GM18507 (cell line): ENCODE results near the gene CACUL1.
"Not testable (repeated sequence)": the region's sequence is repeated elsewhere in the genome, so short reads cannot be mapped to it uniquely, and the experiment has no call there.

Experiments
- DNase-seq: peaks from one replicate; pipeline ENCODE4 v3.0.0; 2011; ENCODE audit warnings: low read depth; ENCODE audit not compliant: insufficient read length; ENCODE audit errors: extremely low spot score
- FAIRE-seq: peaks from 2 replicates; lab custom pipeline; 2011; peaks lifted over from hg19 to GRCh38; lab: Jason Lieb, UNC

The CACUL1 gene

DNA sequence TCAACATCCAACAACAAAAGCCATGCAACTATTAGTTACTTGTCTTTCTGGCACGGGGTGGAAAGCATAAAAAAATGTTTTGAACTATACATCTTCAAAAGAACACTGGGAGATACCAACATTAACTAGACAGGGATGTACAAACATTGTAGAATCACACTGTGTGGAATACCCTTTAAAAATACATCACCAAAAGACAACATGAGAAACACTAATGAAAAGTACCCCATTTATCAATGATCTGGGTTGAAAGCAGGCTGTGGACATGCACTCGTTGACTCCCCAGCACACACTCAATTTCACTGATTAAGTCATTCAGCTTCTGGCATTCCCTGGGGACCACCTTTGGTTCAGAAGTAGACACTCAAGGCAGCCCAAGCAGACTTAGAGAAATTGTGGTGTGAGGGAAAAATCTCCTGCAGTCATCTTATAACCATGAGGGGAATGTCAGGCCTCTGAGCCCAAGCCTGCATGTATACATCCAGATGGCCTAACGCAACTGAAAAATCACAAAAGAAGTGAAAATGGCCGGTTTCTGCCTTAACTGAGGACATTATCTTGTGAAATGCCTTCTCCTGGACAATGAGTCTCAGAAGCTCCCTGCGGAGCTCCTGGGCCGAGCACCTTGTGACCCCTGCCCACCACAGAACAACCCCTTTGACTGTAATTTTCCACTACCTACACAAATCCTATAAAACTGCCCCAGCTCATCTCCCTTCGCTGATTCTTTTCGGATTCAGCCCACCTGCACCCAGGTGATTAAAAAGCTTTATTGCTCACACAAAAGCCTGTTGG lies 53.0 kb downstream of the CACUL1 start:
- DNase-seq (no peak), FAIRE-seq (no peak)

GRCh38 chr10:118698421-118698820 lies 56.3 kb downstream of the CACUL1 start:
- DNase-seq (peak; percentile 14), FAIRE-seq (peak; percentile 78)

DNA sequence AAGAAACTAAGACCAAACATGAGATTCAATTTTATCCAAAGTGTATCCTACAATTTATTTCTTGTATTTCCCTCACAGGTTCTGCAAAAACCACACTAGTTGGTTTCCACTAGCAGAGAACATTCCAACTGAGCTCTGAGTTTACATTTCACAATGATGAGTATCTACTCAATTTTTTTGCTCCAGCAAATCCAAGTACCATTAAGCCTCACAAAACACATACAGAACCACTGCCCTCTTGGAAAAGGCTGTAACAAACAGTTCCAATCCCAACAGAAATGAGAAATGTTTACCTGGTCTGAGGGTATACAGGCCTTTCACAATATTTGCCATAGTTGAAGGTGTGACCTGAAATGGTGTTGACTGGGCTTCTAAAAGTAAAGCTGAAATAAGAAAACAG lies 59.9 kb downstream of the CACUL1 start:
- DNase-seq (no peak), FAIRE-seq (no peak)

DNA sequence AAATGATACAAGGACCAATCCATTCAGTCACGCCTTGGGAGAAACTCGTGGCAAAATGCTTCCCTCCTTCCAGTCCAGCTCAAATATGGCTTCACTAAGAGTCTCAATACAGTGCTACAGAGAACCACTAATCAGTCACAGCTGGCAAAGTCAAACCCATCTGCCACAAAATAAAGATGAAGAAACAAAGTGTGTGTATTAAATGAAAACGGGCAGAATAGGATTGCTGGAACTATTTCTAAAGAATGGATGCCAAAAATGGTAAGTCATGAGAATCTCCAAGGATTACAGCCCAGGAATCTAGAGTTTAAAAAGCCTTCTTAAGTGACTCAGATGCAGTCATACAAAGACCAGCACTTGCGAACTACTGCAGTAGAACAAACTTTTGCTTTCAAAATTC lies 61.9 kb downstream of the CACUL1 start:
- DNase-seq (no peak), FAIRE-seq (no peak)

DNA sequence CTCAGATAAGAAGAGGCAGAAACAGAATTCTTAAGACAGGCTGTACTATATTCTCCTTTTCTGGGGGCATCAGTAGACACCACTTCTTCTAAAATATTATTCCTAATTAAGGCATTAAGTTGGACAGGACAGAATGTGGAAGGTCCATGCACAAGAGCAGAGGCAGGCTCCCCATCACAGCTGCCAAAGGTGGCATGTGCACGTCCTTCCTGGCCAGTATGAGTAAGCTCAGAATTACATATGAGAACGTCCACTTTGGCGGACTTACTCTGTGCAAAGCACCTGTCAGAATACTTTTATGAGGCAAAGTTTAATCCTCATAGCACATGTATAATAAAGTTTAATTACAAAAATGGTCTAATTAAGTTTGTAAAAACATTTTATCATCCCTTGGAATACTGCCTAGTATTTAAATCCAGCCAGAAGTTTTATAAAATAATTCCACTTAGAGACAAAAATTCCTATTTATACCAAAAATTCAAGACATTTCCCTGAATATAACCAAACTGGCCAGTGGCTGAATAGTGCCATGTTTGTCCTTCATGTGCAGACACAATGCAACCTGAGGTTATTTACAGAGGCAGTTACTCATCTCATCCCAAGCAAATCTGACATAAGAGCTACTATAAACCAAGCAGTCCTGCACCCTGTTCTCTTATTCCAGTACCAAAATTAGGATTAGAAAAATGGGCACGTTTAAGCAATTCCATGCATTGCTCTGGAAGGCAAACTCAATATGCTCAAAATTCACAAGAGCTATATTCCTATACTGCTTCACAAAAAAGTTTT lies 65.5 kb downstream of the CACUL1 start:
- no peak for FAIRE-seq
- DNase-seq = no peak

- DNase-seq (no peak), FAIRE-seq (no peak)
Measured at GRCh38 chr10:118687472-118687871, 67.3 kb downstream of the CACUL1 start.

- no peak for DNase-seq
- no peak for FAIRE-seq
Measured at GRCh38 chr10:118682533-118682932, 72.2 kb downstream of the CACUL1 start.

- no peak for DNase-seq
- FAIRE-seq = no peak
Measured at GRCh38 chr10:118680197-118680596, 74.6 kb downstream of the CACUL1 start.

GRCh38 chr10:118674226-118674919 lies 80.4 kb downstream of the CACUL1 start:
- DNase-seq (no peak), FAIRE-seq (no peak)

DNA sequence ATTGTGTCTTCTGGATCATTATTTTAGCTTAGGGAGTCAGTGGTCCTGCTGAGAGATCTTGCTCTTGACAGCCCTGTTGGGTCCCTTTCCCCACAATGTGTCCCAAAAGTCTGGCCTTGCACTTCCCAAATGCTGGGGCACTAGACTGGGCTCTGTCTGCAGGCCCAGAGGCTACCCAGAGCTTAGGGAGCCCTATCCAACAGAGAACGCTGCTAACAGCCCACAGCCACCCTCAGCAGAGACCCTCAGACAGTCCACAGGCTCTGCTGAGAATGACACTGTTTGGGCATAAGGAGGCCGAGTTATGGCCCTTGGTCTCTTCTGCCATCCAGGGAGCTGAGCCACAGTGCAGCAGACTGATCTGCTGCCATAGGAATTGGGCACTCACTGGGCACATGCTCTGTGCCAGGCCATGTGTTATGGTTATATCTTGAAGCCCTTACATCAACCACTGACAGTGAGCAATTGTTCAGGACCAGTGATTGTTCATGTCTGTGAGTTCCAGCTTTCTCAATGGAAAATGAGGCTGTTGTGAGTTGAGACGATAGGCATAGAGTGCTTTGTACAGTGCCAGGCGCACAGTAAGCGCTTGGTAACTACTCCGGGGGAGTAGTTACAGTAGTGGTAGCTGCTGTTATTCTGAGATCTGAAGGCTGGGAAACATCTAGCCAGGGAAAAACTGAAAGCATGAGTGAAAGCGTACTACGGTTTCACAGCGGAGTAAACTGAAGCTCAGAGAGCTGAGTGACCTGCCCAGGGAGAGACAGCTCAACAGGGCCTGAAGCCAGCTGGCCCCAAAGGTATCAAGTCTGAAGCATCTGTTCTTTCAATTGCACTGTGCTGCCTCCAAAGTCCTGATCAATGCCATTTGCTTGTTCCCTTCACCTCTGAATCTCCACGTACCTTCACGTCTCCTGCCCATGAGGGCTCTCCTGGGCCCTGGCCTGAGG lies 81.7 kb downstream of the CACUL1 start:
- FAIRE-seq (no peak), DNase-seq (no peak)

DNA sequence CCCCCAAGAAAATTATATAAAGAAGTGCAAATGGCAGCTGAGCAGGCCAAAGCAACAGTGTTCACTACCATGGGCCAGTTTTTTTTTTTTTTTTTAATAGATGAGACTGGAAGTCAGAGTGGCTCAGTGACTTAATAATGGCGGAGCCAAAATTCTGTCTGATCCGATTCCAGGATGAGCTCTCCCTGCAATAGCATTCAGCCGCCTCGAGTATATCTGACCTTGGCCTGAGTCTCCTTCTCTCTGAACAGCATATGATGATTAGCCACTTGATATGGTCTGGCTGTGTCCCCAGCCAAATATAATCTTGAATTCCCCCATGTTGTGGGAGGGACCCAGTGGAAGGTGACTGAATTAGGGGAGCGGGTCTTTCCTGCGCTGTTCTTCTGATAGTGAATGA lies 82.6 kb downstream of the CACUL1 start:
- DNase-seq (no peak), FAIRE-seq (no peak)

DNA sequence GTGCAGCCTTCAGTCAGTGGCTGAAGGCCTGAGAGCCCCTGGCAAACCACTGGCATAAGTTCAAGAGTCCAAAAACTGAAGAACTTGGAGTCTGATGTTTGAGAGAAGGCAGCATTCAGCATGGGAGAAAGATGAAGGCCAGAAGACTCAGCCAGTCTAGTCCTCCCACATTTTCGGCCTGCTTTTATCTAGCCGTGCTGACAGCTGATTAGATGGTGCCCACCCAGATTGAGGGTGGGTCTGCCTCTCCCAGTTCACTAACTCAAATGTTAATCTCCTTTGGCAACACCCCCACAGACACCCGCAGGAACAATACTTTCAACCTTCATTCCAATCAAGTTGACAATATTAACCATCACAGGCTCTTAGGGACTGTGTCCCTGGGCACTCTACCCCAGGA lies 83.5 kb downstream of the CACUL1 start:
- FAIRE-seq, DNase-seq: not testable (repeated sequence)

DNA sequence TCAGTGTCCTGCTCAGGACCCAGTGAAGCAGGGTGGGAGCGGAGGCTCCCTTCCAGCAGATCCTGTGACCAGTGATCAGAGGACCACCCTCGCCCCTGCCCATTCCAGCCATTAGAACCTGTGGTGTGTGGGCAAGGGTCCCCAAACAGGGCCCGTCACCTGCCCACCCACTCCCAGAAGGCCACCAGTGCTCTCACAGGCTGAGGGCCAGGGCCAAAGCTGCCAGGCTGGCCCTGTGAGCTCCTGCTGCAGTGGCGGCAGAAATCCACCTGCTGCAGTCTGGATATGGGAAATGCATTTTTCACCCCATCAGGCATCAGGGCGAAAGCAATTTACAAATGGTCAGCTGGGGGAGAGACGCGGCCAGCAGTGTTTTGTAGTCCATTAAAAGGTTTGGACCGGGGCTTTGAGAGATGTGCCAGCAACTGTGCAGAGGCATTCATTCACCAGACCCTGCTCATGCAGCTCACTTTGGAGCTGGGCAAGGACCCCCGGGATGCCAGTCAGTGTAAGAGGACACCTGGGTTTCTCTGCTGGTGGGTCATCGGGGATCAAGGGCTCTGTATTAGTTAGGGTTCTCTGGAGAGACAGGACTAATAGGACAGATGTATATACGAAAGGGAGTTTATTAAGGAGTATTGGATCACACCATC lies 84.2 kb downstream of the CACUL1 start:
- FAIRE-seq (no peak), DNase-seq (no peak)

DNA sequence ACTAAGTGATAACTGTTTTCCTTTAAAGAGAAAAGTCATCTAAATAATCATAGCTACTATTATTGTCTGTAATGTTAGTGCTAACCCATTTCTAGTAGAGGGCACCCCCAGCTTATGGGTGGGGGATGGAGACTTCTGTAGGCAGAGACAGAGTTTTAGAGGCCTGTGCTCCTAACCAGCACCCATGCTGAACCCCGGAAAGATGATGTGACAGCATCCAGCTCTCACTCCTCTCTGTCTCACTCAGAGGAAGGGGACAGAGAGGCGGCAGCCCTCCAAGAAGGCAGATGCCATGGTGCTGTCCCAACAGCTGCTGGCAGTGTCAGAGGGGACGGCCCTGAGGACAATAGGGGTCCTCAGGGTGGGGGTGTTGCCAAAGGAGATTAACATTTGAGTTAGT lies 84.9 kb downstream of the CACUL1 start:
- DNase-seq = no peak
- FAIRE-seq = no peak

DNA sequence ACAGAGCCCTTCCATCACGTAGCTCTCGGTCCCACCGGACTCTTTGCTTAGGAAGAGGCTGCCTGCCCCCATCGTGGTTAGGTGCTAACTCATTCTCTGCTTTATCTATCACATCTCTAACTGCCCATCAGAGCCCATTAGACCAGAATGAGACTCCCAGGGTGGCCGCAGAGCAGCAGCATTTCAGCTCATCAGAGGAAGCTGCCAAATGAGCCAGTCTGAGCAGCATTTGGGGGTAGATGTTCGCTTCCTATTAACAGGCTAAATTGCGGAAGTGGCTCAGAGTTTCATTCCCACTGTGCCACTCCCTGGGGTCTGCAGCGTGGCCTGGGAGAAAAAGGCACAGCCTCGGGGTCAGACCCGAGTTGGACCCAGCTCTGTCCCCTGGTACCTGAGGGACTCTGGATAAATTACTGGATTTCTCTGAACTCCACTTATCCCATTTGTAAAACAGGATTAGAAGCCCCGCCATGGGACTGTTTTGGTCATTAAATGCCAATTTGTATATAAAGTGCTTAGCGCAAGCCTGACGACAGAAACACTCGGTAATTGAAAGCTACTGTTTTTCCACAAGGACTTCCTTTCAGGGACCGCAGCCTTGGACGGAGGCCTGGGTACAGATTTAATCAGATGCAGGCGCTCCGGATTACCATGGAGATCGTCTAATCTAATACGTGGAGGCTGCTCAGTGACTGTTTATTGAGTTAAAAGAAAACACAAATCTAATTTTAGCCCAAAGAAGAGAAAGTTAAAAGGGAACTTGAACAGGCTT lies 85.6 kb downstream of the CACUL1 start:
- FAIRE-seq (no peak), DNase-seq (no peak)

DNA sequence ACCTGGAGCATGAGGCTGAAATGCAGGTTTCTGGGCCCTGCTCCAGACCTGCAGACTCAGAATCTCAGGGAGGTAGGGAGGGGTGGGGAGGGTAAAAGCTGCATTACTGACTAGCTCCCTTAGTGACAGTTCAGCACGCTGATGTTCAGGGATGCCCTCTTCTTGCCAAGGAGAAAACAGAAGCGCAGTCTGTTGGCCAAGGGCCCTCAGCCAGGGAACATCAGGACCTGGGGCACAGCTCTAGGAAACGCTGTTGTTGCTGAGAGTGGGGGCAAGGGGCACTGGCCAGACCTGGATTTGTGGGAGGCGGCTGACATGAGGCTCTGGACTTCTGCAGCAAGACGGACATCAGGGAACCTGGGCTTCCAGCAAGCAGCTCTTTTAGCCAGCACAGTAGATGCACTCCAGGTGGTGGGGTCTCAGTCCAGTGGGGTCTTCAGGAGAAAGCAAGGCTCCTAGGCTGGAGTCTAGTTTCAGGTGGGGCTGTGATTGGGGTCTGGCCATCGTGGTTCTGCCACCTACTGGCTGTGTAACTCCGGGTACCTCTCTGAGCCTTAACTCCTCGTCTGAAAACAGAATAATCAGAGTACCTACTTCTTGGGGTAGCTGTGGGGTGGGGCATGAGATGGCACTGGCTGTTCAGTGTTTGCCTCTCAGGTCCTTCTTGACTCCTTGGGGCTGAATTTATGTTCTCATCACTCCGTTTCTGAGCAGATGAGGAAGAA lies 86.4 kb downstream of the CACUL1 start:
- DNase-seq = no peak

GRCh38 chr10:118667732-118668131 lies 87.0 kb downstream of the CACUL1 start:
- no peak for FAIRE-seq
- no peak for DNase-seq

More for the DNA sequence above, 86.4 kb downstream of the CACUL1 start:
- no peak for FAIRE-seq
